Measurements from ENCODE around the gene PACS2. TPM values are rescaled to one million over a fixed set of nuclear protein-coding genes. Genes with fewer than 3 reads are reported as not detected.
"Not testable (repeated sequence)": the region's sequence is repeated elsewhere in the genome, so short reads cannot be mapped to it uniquely, and the experiment has no call there.

PACS2 gene
- total RNA-seq, 2 donors from 2014 or later, result 24.9 to 26.3 TPM

GRCh38 chr14:105349992-105350391 is 35.4 kb downstream of the PACS2 start:
- ATAC-seq (no peak), DNase-seq (ENCODE audit: low spot score) (no peak)
- no peaks in the 10 kb centered on the region for H3K9me3 Mint-ChIP-seq
- H3K36me3 Mint-ChIP-seq, result no peaks in the 10 kb centered on the region
- no peak overlapping the region for H3K4me3 Mint-ChIP-seq
- H3K4me1 Mint-ChIP-seq (ENCODE audit: low read depth in 2 of 2), result peaks cover 0 to 2% of the 10 kb centered on the region in 2 donors
- no peak overlapping the region for H3K27ac Mint-ChIP-seq
- H3K27me3 Mint-ChIP-seq, result no peaks in the 10 kb centered on the region

GRCh38 chr14:105350450-105351244 is 36.1 kb downstream of the PACS2 start:
- Mint-ChIP-seq H3K9me3 (no peaks in the 10 kb centered on the region), H3K36me3 (no peaks in the 10 kb centered on the region), H3K27me3 (no peaks in the 10 kb centered on the region), H3K4me1 (ENCODE audit: low read depth in 2 of 2) (peaks cover 0 to 2% of the 10 kb centered on the region in 2 donors), H3K27ac (no peak overlapping the region), H3K4me3 (no peak overlapping the region)
- ATAC-seq (no peak), DNase-seq (ENCODE audit: low spot score) (no peak)

- H3K27ac Mint-ChIP-seq, result no peak overlapping the region
- H3K27me3 Mint-ChIP-seq, result no peaks in the 10 kb centered on the region
- H3K4me1 Mint-ChIP-seq (ENCODE audit: low read depth in 2 of 2), result peaks cover 0 to 2% of the 10 kb centered on the region in 2 donors
- no peaks in the 10 kb centered on the region for H3K9me3 Mint-ChIP-seq
- no peak overlapping the region for H3K4me3 Mint-ChIP-seq
- no peak for DNase-seq (ENCODE audit: low spot score)
- H3K36me3 Mint-ChIP-seq, result no peaks in the 10 kb centered on the region
- no peak for ATAC-seq
Observed at GRCh38 chr14:105351410-105351809, 36.9 kb downstream of the PACS2 start.

- Mint-ChIP-seq H3K36me3 (no peaks in the 10 kb centered on the region), H3K4me3 (no peak overlapping the region), H3K27me3 (no peaks in the 10 kb centered on the region), H3K27ac (no peak overlapping the region), H3K9me3 (no peaks in the 10 kb centered on the region), H3K4me1 (ENCODE audit: low read depth in 2 of 2) (peaks cover 0 to 2% of the 10 kb centered on the region in 2 donors)
- DNase-seq (ENCODE audit: low spot score), result peak; percentile 86
- ATAC-seq, result peak; percentile 85 to 89
Observed at GRCh38 chr14:105351920-105352851, 37.6 kb downstream of the PACS2 start.

GRCh38 chr14:105353136-105353535 is 38.6 kb downstream of the PACS2 start:
- H3K27me3 Mint-ChIP-seq, result no peaks in the 10 kb centered on the region
- no peak for ATAC-seq
- no peaks in the 10 kb centered on the region for H3K9me3 Mint-ChIP-seq
- H3K4me1 Mint-ChIP-seq (ENCODE audit: low read depth in 2 of 2), result peaks cover 0 to 2% of the 10 kb centered on the region in 2 donors
- H3K27ac Mint-ChIP-seq, result no peak overlapping the region
- no peak overlapping the region for H3K4me3 Mint-ChIP-seq
- DNase-seq (ENCODE audit: low spot score), result no peak
- no peaks in the 10 kb centered on the region for H3K36me3 Mint-ChIP-seq

GRCh38 chr14:105354541-105354940 is 40.0 kb downstream of the PACS2 start:
- no peak for DNase-seq (ENCODE audit: low spot score)
- Mint-ChIP-seq H3K27ac (no peak overlapping the region), H3K27me3 (no peaks in the 10 kb centered on the region), H3K9me3 (no peaks in the 10 kb centered on the region), H3K4me1 (ENCODE audit: low read depth in 2 of 2) (peaks cover 0 to 2% of the 10 kb centered on the region in 2 donors), H3K4me3 (no peak overlapping the region), H3K36me3 (no peaks in the 10 kb centered on the region)
- ATAC-seq, result no peak

GRCh38 chr14:105355049-105355575 is 40.6 kb downstream of the PACS2 start:
- no peaks in the 10 kb centered on the region for H3K9me3 Mint-ChIP-seq
- H3K27me3 Mint-ChIP-seq, result no peaks in the 10 kb centered on the region
- H3K4me3 Mint-ChIP-seq, result no peak overlapping the region
- no peak for DNase-seq (ENCODE audit: low spot score)
- no peak for ATAC-seq
- H3K27ac Mint-ChIP-seq, result no peak overlapping the region
- H3K36me3 Mint-ChIP-seq, result no peaks in the 10 kb centered on the region
- peaks cover 0 to 2% of the 10 kb centered on the region in 2 donors for H3K4me1 Mint-ChIP-seq (ENCODE audit: low read depth in 2 of 2)

GRCh38 chr14:105355850-105356604 is 41.5 kb downstream of the PACS2 start:
- Mint-ChIP-seq H3K36me3 (no peaks in the 10 kb centered on the region), H3K4me1 (ENCODE audit: low read depth in 2 of 2) (peaks cover 0 to 2% of the 10 kb centered on the region in 2 donors), H3K27ac (no peak overlapping the region), H3K9me3 (no peaks in the 10 kb centered on the region), H3K4me3 (no peak overlapping the region), H3K27me3 (no peaks in the 10 kb centered on the region)
- DNase-seq (ENCODE audit: low spot score), result no peak
- no peak for ATAC-seq

- no peak overlapping the region for H3K27ac Mint-ChIP-seq
- H3K27me3 Mint-ChIP-seq, result no peaks in the 10 kb centered on the region
- H3K36me3 Mint-ChIP-seq, result no peaks in the 10 kb centered on the region
- peaks cover 0 to 2% of the 10 kb centered on the region in 2 donors for H3K4me1 Mint-ChIP-seq (ENCODE audit: low read depth in 2 of 2)
- H3K4me3 Mint-ChIP-seq, result no peak overlapping the region
- ATAC-seq (no peak), DNase-seq (ENCODE audit: low spot score) (no peak)
- H3K9me3 Mint-ChIP-seq, result no peaks in the 10 kb centered on the region
Observed at GRCh38 chr14:105356927-105357326, 42.4 kb downstream of the PACS2 start.

- ATAC-seq (peak; percentile 7 to 14), DNase-seq (ENCODE audit: low spot score) (no peak)
- H3K27ac Mint-ChIP-seq, result no peak overlapping the region
- no peaks in the 10 kb centered on the region for H3K36me3 Mint-ChIP-seq
- no peak overlapping the region for H3K4me3 Mint-ChIP-seq
- H3K9me3 Mint-ChIP-seq, result no peaks in the 10 kb centered on the region
- H3K4me1 Mint-ChIP-seq (ENCODE audit: low read depth in 2 of 2), result no peaks in the 10 kb centered on the region
- no peaks in the 10 kb centered on the region for H3K27me3 Mint-ChIP-seq
Observed at GRCh38 chr14:105357626-105358025, 43.1 kb downstream of the PACS2 start.

- ATAC-seq (peak; percentile 21 to 38), DNase-seq (ENCODE audit: low spot score) (no peak)
- Mint-ChIP-seq H3K4me3 (no peak overlapping the region), H3K9me3 (no peaks in the 10 kb centered on the region), H3K36me3 (no peaks in the 10 kb centered on the region), H3K27me3 (no peaks in the 10 kb centered on the region), H3K27ac (no peak overlapping the region), H3K4me1 (ENCODE audit: low read depth in 2 of 2) (no peaks in the 10 kb centered on the region)
Observed at GRCh38 chr14:105358140-105358846, 43.7 kb downstream of the PACS2 start.

- DNase-seq (ENCODE audit: low spot score) (no peak), ATAC-seq (no peak)
- Mint-ChIP-seq H3K4me1 (ENCODE audit: low read depth in 2 of 2) (peaks cover 4 to 5% of the 10 kb centered on the region in 2 donors), H3K4me3 (no peak overlapping the region), H3K27ac (no peak overlapping the region), H3K36me3 (no peaks in the 10 kb centered on the region), H3K9me3 (no peaks in the 10 kb centered on the region), H3K27me3 (no peaks in the 10 kb centered on the region)
Observed at GRCh38 chr14:105358943-105359342, 44.4 kb downstream of the PACS2 start.

GRCh38 chr14:105361412-105361811 is 46.9 kb downstream of the PACS2 start:
- not testable (repeated sequence) for ATAC-seq; H3K27me3 Mint-ChIP-seq; H3K9me3 Mint-ChIP-seq; DNase-seq (ENCODE audit: low spot score); H3K4me3 Mint-ChIP-seq; H3K36me3 Mint-ChIP-seq; H3K27ac Mint-ChIP-seq; H3K4me1 Mint-ChIP-seq (ENCODE audit: low read depth in 2 of 2)
